M059J (cell line): ENCODE measurements around the gene CDON. TPM values are rescaled to one million over a fixed set of nuclear protein-coding genes. Genes with fewer than 3 reads are reported as not detected.
"Not testable (repeated sequence)": the region's sequence is repeated elsewhere in the genome, so short reads cannot be mapped to it uniquely, and the experiment has no call there.

Experiments used
- DNase-seq: peaks from one replicate; pipeline ENCODE4 v3.0.0-alpha.2; 2012; ENCODE audit warnings: low read depth
- total RNA-seq: library from RNA; depleted of rRNA; stranded (reverse); fragments of >200 nt; shearing (Covaris generic); gene quantifications from 2 replicates; pipeline ENCODE4 v1.2.3, GENCODE V29; 2014

CDON gene
- total RNA-seq, 1 experiment from 2014 or later = 24.2 TPM

DNA sequence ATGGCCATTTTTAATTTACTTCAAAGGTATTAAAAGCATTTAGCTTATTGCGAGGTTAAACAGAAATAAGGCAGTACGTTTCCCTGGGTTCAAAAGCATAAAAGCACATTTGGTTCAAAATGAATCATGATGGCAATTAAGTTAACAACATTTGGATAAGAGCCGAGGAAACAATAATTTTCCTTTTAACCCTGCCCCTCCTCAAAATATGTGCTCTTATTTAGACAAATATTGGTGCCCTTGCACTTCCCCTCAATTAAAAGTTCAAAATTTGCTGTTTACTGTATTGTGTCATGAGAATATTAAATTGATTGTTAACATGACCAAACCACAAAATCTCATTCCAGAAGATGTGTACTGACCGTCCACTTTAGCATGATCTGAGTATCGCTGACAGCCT lies 68.2 kb downstream of the CDON start:
- DNase-seq = no peak

DNA sequence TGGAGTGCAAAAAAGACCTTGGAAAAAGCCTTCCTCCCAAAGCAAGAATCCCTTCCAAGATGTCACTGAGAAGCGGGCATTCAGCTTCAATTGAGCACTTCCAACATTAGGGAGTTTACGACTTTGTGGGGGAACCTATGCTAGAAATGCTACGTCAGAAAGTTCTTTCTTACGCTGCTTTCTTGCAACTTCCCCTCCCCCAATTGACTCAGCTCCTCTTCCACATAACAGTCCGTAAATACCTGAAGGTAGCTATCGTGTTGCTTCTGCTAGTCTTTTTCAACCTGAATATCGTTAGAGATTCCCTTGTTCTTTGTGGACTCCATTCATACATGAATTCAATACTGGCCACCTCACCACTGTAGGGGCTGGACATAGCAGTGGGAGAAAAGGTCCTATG lies 69.8 kb downstream of the CDON start:
- DNase-seq = no peak

DNA sequence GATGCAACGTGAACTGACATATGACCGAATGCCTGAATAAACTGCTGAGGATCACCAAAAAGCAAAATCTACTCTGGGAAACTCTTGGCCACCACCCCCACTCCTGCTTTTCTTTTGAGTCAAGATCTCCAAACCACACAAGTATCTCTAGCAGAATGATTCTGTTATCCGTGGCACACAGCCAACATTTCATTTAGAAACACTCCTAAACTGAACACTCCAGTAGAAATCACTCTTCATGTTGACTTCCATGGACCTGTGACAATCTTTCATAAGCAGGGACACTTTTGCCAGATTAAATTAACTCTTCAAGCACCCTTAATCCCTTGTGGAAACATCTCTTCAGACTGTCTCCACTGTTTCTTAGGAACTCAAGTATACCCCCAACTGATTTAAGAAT lies 72.4 kb downstream of the CDON start:
- peak; percentile 88 for DNase-seq

- no peak for DNase-seq
Observed at GRCh38 chr11:125987066-125987641, 75.5 kb downstream of the CDON start.

GRCh38 chr11:125985956-125986355 lies 76.7 kb downstream of the CDON start:
- not testable (repeated sequence) for DNase-seq

- no peak for DNase-seq
Observed at GRCh38 chr11:125982348-125982730, 80.3 kb downstream of the CDON start.

GRCh38 chr11:125980436-125980835 lies 82.2 kb downstream of the CDON start:
- no peak for DNase-seq

DNA sequence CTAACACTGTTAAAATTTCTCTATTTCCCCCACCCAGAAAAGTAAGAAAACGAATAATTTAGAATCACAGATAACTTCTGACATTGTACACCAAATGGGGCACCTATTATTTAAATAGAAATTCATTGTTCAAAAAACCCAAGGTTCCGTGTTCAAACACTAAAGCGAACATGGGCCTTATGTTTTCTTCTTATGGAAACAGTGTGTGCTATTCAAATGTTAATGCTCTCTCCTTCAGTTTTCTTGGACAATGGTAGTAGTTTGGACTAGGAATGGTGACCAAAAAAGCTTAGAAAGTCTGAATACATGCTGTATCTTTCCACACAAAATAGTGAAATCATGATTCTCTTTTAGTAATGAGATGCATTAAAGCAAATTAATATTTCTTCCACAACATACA lies 83.2 kb downstream of the CDON start:
- DNase-seq = no peak

DNA sequence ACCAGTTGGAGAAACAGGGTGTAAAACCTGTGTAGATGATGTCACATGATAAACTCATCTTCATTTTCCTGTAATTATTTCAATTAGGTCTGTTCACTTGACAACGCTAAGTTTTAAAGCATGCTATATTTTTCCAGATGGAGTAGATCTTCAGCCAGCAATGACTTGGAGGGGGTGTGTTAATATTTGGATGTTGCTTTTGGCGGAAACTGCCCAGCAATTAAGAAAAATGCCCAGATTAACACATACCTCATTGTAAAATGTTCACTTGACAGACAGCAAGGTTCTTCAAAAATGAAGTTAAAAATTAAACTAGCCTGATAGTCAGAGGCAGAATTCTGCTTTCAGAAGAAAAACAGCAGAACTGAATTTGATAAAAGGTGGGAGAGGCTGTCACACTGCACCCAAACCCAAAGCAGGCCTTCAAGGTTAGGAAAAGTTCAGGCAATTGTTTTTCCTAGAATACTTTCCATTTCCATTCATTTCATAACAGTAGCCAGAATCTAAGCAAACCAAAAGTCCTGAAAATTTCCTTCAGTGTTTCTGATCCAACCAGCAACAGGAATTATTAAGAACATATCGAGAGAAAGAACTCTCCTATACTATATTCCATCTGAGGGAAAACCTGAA lies 83.8 kb downstream of the CDON start:
- no peak for DNase-seq

DNA sequence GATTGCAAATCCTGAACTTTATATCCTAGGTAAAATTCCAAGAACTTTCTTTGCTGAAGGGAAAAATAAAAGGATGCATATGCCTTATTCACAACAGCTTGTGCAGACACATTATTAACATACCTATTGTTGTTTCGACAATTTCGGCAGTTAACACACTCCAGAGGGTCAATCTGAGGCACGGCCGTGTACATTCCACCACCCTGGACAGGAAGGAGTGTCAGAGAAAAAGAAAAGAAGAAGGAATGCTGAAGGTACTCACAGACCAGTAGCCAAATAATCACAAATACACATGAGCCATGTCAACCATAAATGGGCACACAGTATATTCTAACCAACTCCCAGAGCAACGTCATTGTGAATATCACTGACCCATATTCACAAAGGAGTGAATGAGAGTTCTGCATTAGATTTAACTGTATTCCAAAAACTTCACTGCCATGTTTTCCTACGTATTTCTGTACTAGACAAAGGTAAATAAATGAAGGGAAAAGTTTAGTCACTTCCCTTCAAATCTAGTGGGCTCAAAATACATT lies 84.4 kb downstream of the CDON start:
- DNase-seq = no peak

- DNase-seq = no peak
Observed at GRCh38 chr11:125977333-125977732, 85.3 kb downstream of the CDON start.

DNA sequence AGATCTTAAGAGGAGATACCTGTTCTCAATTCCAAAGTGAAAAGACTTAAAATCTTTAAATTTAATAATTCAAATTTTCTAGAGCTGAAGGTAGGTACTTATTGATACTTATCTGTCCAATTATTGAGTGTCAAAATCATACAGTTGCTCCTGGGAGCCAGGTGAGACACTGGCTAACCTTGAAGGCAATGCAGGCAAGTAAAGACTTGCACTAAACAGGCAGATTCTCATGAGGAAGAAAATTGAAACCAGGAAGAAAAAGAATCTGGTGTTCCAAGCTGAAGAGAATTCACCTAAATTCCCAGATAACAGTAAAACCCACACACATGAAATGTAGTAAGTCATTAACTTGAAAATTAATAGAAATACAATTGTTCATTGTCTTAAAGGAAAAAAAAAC lies 86.5 kb downstream of the CDON start:
- DNase-seq = no peak

- DNase-seq = no peak
Observed at GRCh38 chr11:125975634-125976033, 87.0 kb downstream of the CDON start.

- DNase-seq = no peak
Observed at GRCh38 chr11:125974284-125974683, 88.4 kb downstream of the CDON start.

- no peak for DNase-seq
Observed at GRCh38 chr11:125971618-125972017, 91.0 kb downstream of the CDON start.

DNA sequence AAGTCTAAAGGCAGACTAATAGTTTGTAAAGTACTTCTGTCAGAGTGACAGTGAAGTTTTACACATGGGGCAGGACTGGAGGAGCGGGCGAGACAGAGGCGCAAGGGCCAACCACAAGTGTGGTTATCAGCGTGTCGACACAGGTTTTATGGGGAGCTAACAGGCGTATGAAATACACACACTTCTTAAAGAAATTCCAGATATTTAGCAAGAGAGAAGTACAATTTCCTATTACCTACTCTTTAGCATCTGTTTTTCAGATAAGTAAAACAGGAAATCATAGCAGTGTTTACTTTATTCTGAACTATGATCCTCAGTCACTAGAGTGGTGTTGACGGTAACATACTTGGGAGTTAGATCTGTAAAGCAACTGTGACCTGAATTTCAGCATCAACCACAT lies 94.3 kb downstream of the CDON start:
- no peak for DNase-seq

DNA sequence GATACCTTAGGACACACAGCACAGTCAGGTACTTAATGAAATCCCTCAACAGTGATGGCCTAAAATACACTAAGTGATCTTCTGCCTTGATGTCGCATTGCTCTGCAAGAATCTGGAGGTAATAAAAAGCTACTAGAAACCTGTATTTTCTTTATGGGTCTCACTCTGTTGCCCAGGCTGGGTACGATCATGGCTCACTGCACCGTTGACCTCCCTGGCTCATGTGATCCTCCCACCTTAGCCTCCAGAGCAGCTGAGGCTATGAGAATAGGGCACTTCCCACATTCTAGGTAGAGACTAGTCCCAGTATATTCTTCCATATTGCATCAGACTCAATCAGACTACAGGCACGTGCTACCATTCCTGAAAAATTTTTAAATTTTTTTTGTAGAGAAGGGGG lies 95.2 kb downstream of the CDON start:
- no peak for DNase-seq

DNA sequence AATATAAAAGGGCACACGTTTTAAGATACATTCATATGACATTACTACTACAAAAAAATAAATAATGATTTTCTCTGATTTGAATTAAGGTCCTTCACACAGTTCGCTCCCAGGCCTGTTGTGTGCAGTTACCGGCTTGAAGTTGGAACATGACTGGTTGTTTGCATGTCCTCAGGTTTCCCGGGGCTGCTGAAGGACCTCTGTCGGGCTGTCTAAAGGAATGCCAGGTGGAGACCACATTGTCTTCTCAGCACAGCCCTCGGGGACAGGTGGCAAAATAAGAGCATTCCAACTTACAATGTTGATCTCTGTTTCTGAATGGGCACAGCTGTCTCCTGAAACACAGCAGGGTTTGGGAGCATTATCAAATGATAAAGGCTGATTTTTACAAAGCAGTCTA lies 101.9 kb downstream of the CDON start:
- no peak for DNase-seq

DNA sequence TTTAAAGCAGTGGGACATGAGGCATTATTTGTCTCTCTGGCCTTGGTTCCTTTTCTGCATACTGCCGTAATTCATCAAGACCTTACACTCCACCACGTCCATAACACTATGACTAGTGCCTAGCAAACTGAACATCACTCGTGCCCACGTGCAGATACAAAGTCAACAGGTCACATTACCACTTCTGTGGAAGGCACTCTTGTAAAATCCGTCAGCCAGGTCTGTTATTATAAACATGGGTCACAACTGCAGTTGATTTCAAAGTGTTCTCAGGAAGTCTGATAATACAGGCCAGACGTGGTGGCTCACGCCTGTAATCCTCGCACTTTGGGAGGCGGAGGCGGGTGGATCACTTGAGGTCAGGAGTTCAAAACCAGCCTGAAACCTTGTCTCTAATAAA lies 102.7 kb downstream of the CDON start:
- DNase-seq = no peak

DNA sequence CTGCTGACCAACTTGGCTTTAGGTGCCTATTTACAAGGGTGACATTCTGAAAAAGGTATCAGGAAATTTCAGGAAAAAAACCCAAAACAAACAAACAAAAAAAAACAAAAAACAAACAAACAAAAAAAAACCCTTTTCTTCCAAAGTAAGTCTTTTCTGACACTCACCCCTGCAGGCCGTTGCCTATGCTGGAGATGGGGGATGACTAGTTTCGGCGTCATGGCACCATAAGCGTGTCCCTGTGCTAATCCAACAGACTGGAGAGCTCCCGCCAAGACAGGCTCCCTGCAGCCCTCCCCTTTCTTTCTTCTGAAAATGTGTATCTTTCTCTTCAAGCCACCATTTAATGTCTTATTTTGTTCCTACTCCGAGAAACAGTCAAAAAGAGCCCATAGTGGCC lies 103.2 kb downstream of the CDON start:
- DNase-seq = no peak

DNA sequence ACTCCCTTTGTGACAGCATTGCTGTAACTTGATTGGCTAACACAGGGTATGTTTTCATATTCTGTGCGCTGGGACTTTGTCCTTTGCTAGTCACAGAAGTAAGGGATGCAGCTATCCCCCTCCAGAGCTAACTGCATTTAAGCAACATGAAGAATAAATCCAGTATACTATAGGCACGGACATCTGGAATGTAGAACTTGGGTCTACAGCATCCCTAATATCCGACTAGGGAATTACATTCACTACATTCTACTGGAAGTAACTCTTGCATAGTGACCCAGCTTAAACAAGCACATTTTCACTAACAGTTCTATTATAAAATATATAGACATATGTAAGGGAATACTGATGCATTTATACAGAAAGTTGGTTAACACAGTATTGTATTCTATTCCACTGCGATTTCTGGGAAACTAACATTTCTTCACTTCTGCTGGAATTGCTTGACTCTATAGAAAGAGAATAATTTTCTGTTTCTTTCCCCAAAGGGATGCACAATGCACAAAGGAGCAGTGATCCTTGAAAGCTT lies 103.7 kb downstream of the CDON start:
- DNase-seq = no peak

DNA sequence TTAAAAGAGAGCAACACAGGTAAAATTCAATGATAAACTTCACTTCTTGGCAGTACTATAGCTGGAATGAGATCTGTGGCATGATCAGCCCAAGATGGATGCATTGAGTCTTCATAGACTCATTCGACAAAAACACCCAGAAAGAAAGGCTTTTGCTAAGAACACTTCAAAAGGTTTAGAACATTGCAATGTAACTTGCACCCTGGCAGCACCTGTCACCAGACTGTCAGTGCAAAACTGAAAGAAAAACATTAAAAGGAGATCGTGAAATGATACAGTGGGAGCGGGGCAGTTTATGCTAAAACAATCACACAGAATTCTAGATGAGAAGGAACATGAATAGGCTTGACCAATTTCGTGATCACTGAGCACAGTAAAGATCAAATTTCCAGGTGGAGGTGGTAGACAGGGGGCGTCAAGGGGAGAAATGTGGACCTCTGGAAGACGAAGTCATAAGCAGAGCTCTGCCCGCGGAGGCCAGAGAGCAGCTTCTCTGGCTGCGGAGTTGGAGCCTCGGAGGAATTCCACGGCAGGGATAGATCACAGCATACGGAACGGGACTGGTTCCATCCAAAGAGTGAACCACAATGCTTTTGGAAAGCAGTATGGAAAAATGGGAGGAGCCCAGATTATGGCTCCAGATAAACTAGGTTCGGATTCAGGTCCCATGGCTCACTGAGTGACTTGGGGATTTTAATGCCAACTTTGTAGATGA lies 104.9 kb downstream of the CDON start:
- DNase-seq = no peak
